Putamen (tissue), 1 donor: Measurements from ENCODE around the gene PCDHA8.
"Not testable (repeated sequence)": the region's sequence is repeated elsewhere in the genome, so short reads cannot be mapped to it uniquely, and the experiment has no call there.

ENCODE experiments used
- DNase-seq: peaks from one replicate; pipeline ENCODE4 v3.0.0-alpha.2; 2016; ENCODE audit warnings: low spot score

Gene PCDHA8

GRCh38 chr5:140875085-140876065 lies 34.4 kb downstream of the PCDHA8 start, which contains the start of gene PCDHA12:
PCDHA12 (plus strand) TSS chr5:140875308; CDS start chr5:140875473, 165 bp downstream.
- no peak for DNase-seq

GRCh38 chr5:140876541-140877261 lies 35.7 kb downstream of the PCDHA8 start:
- not testable (repeated sequence) for DNase-seq

GRCh38 chr5:140877262-140877581 lies 36.2 kb downstream of the PCDHA8 start:
- no peak for DNase-seq

- peak; percentile 23 for DNase-seq
Measured at GRCh38 chr5:140881889-140882590, 41.1 kb downstream of the PCDHA8 start, which contains the start of gene PCDHA13. PCDHA13 (plus strand) TSS chr5:140882124; CDS start chr5:140882269, 145 bp downstream.

- peak; percentile 4 for DNase-seq
Measured at GRCh38 chr5:140882591-140882899, 41.6 kb downstream of the PCDHA8 start.

- DNase-seq = no peak
Measured at GRCh38 chr5:140883373-140883772, 42.4 kb downstream of the PCDHA8 start.

GRCh38 chr5:140883927-140884697 lies 43.1 kb downstream of the PCDHA8 start:
- DNase-seq = no peak
